Gastrocnemius medialis (tissue), 4 donors: ENCODE results near the gene COPS3.

ENCODE experiments used
- POLR2A ChIP-seq, 2 donors: fragments of 450-650 bp; IDR thresholded peaks; one replicate each; pipeline ENCODE4 v1.6.1; 2017; ENCODE audit warnings: antibody characterized with exemption in 2 of 2, mild to moderate bottlenecking in 2 of 2, moderate library complexity in 2 of 2
- TF ChIP-seq, protein P1 (sequence below), 5 experiments: fragments of 450-650 bp in 3 of 5; fragments of 200-600 bp in 2 of 5; sonication (generic) in 2 of 5; IDR thresholded peaks in 4 of 5; conservative IDR thresholded peaks in 1 of 5; 1 replicate in 4 of 5; 2 replicates in 1 of 5; pipeline ENCODE4 v1.5.1; 2016 to 2019; ENCODE audit warnings: antibody characterized with exemption in 5 of 5, mild to moderate bottlenecking in 3 of 5, moderate library complexity in 3 of 5

DNA sequence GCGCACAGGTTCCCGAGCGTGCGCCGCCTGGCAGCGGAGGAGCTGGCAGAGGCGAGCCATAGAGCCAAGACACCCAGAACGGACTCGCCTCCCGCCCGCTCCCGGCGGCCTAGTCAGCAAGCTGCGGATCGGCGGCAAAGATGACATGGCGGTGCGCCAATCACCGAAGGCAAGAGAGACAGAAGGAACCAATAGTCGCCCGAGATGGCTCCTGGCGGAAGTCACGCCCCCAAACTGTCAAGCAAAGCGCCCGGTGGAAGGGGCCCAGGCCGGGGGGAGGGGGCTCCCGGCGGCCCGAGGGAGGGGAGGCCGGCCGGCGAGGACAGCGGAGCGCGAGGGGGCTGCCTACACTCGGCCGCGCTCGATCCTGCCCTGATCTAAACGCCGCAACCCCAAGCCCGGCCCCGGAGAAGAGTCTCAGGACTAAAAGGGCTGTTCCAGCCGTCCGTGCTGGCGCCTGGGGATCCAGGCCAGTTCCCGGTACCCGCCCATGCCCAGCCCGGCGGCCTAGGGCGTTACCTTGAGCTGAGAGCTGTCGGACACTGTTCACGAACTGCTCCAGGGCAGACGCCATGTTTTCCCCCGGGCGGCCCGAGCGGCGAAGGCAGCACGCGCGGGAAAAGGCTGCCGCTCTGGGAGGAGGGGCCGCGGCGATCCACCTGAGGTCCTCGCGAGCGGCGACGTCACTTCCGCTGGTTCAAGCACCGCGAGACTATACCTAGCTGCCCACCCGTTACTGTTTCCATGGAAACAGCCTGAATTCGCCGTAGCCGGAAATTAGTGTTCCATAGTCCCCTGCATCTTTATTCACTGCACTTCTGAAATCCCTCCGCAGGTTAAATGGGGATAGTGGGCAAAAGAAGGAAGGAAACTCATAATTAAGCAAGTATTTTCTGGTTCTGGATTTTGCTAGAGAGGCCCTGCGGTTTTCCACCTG, at the start of gene COPS3:
- TF ChIP-seq, protein P1, sequence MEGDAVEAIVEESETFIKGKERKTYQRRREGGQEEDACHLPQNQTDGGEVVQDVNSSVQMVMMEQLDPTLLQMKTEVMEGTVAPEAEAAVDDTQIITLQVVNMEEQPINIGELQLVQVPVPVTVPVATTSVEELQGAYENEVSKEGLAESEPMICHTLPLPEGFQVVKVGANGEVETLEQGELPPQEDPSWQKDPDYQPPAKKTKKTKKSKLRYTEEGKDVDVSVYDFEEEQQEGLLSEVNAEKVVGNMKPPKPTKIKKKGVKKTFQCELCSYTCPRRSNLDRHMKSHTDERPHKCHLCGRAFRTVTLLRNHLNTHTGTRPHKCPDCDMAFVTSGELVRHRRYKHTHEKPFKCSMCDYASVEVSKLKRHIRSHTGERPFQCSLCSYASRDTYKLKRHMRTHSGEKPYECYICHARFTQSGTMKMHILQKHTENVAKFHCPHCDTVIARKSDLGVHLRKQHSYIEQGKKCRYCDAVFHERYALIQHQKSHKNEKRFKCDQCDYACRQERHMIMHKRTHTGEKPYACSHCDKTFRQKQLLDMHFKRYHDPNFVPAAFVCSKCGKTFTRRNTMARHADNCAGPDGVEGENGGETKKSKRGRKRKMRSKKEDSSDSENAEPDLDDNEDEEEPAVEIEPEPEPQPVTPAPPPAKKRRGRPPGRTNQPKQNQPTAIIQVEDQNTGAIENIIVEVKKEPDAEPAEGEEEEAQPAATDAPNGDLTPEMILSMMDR (IDR thresholded peaks at IDR 0.05 in 4 of 5, conservative IDR thresholded peaks at IDR 0.05 in 1 of 5) = no peak
- peak; percentile 90 to 91 for TF ChIP-seq POLR2A (IDR thresholded peaks at IDR 0.05)
